Measurements from ENCODE around the gene SELPLG.
A peak's percentile ranks its signal among the peaks of the same experiment; 100 is the strongest.

SELPLG gene

DNA sequence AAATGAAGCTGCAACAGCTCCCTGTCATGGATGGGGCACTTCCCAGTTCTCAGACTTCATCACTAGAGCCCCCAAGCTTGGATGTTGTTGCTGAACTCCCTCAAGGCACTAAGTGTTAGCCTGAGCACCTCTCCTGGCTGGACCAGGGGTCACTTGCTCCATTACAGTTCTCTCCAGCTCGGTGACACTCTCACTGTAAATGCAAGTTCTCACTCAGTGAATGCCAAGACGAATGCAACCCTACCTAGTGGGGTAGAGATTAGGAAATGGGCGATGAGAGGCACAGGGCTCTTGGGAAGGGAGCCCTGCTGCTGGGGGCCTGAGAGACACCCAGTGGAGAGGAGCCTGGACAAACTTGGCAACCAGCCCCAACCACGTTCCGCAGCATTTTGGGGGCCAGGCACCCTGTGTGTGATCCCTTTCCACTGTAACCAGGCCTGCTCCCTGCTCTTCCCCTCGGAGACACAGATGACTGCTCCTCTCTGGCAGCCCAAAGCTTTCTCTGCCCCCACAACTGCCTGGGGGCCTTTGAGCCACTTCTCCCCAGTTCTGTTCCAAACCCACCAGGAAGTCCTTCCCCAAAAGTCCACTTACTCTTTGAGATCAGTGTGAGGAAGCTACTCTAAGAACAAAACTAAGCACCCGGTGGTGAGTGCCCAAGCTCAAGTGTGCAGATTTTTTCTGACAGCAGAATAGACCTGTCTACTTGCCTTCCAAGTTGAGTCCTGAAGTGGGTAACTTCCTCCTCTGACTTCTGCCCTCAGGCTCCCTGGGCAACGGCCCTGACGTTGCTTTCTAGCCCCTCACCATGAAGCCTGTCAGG, 8.0 kb upstream of the SELPLG start:
- Histone ChIP-seq H3K4me2 (ENCODE audit: low read length, poor library complexity, severe bottlenecking) (no peak overlapping the region), H3K14ac (ENCODE audit: low read length in 2 of 2) (no peak overlapping the region), H3K9me3 (ENCODE audit: control insufficient read depth, low read length) (no peaks in the 10 kb centered on the region), H2BK5ac (ENCODE audit: low read depth, low read length, poor library complexity, severe bottlenecking) (no peak overlapping the region), H3K27me3 (ENCODE audit: control insufficient read depth in 1 of 2, insufficient read depth in 1 of 2, low read length in 2 of 2) (no peaks in the 10 kb centered on the region), H3K27ac (ENCODE audit: low read length, poor library complexity, severe bottlenecking) (no peak overlapping the region), H3K36me3 (ENCODE audit: control insufficient read depth in 1 of 2, insufficient read depth in 2 of 2, low read depth in 1 of 2, low read length in 2 of 2) (peaks cover 31 to 46% of the 10 kb centered on the region in 2 experiments), H3K4ac (ENCODE audit: low read depth in 1 of 2, low read length in 2 of 2) (no peak overlapping the region), H2AFZ (ENCODE audit: low read depth, low read length) (no peak overlapping the region), H2BK12ac (ENCODE audit: low read length in 2 of 2) (no peak overlapping the region), H2BK15ac (ENCODE audit: low read depth, poor library complexity, severe bottlenecking) (no peak overlapping the region), H3K4me3 (ENCODE audit: insufficient read depth in 1 of 2, low read depth in 1 of 2, low read length in 2 of 2) (no peak overlapping the region), H4K8ac (ENCODE audit: low read length) (no peak overlapping the region), H4K91ac (ENCODE audit: low read length) (no peak overlapping the region), H3K18ac (ENCODE audit: low read depth in 1 of 2, low read length in 2 of 2) (peak overlapping the region in 1 of 2 experiments; percentile 28), H3K9ac (ENCODE audit: low read length) (no peak overlapping the region), H3K79me1 (replicated peaks; ENCODE audit: low read length, poor library complexity, severe bottlenecking) (peaks cover 26% of the 10 kb centered on the region), H2BK120ac (ENCODE audit: low read depth, low read length) (no peak overlapping the region), H3K4me1 (ENCODE audit: control insufficient read depth, insufficient read depth, low read depth, low read length) (peaks cover 30% of the 10 kb centered on the region), H3K23ac (ENCODE audit: low read length in 2 of 2) (no peak overlapping the region), H2AK5ac (ENCODE audit: low read length, severe bottlenecking) (no peak overlapping the region)
- WGBS, result 94% methylated on average over 9 of the region's 9 CpGs
- no peak for DNase-seq

DNA sequence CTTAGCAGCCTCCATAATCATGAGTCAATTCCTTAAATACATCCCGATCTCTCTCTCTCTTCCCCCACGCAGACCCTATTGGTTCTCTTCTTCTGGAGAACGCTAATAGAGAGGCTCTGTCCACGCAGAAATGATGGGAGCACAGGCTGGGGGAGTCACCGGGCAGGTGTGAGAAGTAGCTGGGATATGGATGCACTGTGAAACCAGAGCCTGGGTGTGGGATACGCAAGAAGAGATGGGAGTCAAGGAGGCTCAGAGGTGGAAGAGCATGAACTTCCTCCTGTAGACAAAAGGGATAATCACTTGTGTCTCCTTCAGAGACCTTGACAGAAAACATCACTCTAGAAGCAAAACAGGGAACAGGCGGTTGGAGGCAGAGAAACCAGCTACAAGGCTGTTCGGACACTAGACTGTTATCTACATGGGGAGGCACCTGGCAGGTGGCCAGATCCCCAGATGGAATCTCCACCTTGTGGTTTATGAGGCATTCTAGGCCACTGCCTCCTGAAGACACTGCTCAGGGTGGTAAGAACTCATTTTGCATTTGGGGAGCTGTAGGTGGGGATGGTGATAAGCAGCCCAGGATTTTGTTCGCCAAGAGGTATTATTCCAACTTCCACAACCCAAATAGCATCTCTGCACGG, 7.2 kb upstream of the SELPLG start:
- Histone ChIP-seq H2BK5ac (ENCODE audit: low read depth, low read length, poor library complexity, severe bottlenecking) (no peak overlapping the region), H3K4me1 (ENCODE audit: control insufficient read depth, insufficient read depth, low read depth, low read length) (peaks cover 31% of the 10 kb centered on the region), H3K9ac (ENCODE audit: low read length) (no peak overlapping the region), H3K27me3 (ENCODE audit: control insufficient read depth in 1 of 2, insufficient read depth in 1 of 2, low read length in 2 of 2) (no peaks in the 10 kb centered on the region), H2AFZ (ENCODE audit: low read depth, low read length) (no peak overlapping the region), H3K14ac (ENCODE audit: low read length in 2 of 2) (no peak overlapping the region), H3K23ac (ENCODE audit: low read length in 2 of 2) (no peak overlapping the region), H2BK12ac (ENCODE audit: low read length in 2 of 2) (no peak overlapping the region), H3K4ac (ENCODE audit: low read depth in 1 of 2, low read length in 2 of 2) (no peak overlapping the region), H3K9me3 (ENCODE audit: control insufficient read depth, low read length) (no peaks in the 10 kb centered on the region), H3K27ac (ENCODE audit: low read length, poor library complexity, severe bottlenecking) (no peak overlapping the region), H3K36me3 (ENCODE audit: control insufficient read depth in 1 of 2, insufficient read depth in 2 of 2, low read depth in 1 of 2, low read length in 2 of 2) (peaks cover 24 to 42% of the 10 kb centered on the region in 2 experiments), H3K4me3 (ENCODE audit: insufficient read depth in 1 of 2, low read depth in 1 of 2, low read length in 2 of 2) (no peak overlapping the region), H3K18ac (ENCODE audit: low read depth in 1 of 2, low read length in 2 of 2) (no peak overlapping the region), H3K79me1 (replicated peaks; ENCODE audit: low read length, poor library complexity, severe bottlenecking) (peaks cover 22% of the 10 kb centered on the region), H3K4me2 (ENCODE audit: low read length, poor library complexity, severe bottlenecking) (no peak overlapping the region), H2BK15ac (ENCODE audit: low read depth, poor library complexity, severe bottlenecking) (no peak overlapping the region), H4K8ac (ENCODE audit: low read length) (no peak overlapping the region), H4K91ac (ENCODE audit: low read length) (no peak overlapping the region), H2BK120ac (ENCODE audit: low read depth, low read length) (no peak overlapping the region), H2AK5ac (ENCODE audit: low read length, severe bottlenecking) (no peak overlapping the region)
- 93% methylated on average over 10 of the region's 10 CpGs for WGBS
- DNase-seq, result no peak

DNA sequence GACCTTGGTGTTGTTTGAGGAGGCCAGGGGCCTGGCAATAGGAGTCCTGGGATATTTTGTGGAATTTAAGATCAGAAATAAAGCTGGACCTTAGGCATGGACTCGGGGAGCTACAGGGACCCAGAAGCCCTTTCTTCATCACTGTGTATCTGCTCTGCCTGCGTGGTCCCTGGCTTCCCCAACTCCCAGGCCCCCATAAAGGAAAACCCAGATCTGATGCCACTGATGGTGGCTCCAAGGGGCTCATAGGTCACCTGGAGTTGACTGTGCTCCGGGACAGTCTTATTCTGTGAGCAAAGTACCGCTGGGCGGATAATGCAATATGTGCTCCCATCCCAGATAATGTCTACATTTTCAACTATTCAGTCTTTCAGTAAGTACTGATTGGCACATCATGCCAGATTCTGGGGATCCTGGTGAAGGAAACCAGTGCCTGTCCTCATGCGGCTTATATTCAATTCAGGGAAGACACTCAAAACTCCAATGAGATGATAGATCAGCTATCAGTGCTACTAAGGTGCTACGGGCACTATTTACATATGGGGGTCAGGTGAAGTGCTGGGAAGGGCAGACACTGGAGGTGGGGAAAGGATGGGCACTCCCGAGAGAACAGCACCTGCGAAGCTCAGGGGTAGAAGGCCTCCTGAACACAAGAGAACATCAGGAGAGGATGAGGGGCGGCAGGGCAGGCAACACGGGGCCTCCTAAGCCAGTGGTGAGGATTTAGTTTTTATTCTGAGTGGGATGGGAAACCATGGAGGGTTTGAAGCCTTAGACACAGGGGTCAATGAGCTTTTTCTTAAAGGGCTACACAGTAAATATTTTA, 5.5 kb upstream of the SELPLG start:
- Histone ChIP-seq H2BK15ac (ENCODE audit: low read depth, poor library complexity, severe bottlenecking) (no peak overlapping the region), H3K18ac (ENCODE audit: low read depth in 1 of 2, low read length in 2 of 2) (no peak overlapping the region), H4K8ac (ENCODE audit: low read length) (no peak overlapping the region), H2AK5ac (ENCODE audit: low read length, severe bottlenecking) (peak overlapping the region; percentile 13), H3K14ac (ENCODE audit: low read length in 2 of 2) (no peak overlapping the region), H2BK5ac (ENCODE audit: low read depth, low read length, poor library complexity, severe bottlenecking) (no peak overlapping the region), H3K27ac (ENCODE audit: low read length, poor library complexity, severe bottlenecking) (no peak overlapping the region), H4K91ac (ENCODE audit: low read length) (no peak overlapping the region), H3K36me3 (ENCODE audit: control insufficient read depth in 1 of 2, insufficient read depth in 2 of 2, low read depth in 1 of 2, low read length in 2 of 2) (peaks cover 7 to 29% of the 10 kb centered on the region in 2 experiments), H3K4me3 (ENCODE audit: insufficient read depth in 1 of 2, low read depth in 1 of 2, low read length in 2 of 2) (no peak overlapping the region), H3K23ac (ENCODE audit: low read length in 2 of 2) (no peak overlapping the region), H3K4me2 (ENCODE audit: low read length, poor library complexity, severe bottlenecking) (no peak overlapping the region), H3K4me1 (ENCODE audit: control insufficient read depth, insufficient read depth, low read depth, low read length) (peaks cover 39% of the 10 kb centered on the region), H2BK12ac (ENCODE audit: low read length in 2 of 2) (peak overlapping the region in 1 of 2 experiments; percentile 47), H3K9ac (ENCODE audit: low read length) (peak overlapping the region; percentile 64), H2AFZ (ENCODE audit: low read depth, low read length) (no peak overlapping the region), H2BK120ac (ENCODE audit: low read depth, low read length) (no peak overlapping the region), H3K27me3 (ENCODE audit: control insufficient read depth in 1 of 2, insufficient read depth in 1 of 2, low read length in 2 of 2) (no peaks in the 10 kb centered on the region), H3K79me1 (replicated peaks; ENCODE audit: low read length, poor library complexity, severe bottlenecking) (peaks cover 13% of the 10 kb centered on the region), H3K4ac (ENCODE audit: low read depth in 1 of 2, low read length in 2 of 2) (no peak overlapping the region), H3K9me3 (ENCODE audit: control insufficient read depth, low read length) (no peaks in the 10 kb centered on the region)
- DNase-seq, result no peak
- 95% methylated on average over 11 of the region's 11 CpGs for WGBS
